Measurements from ENCODE around the gene TRAF3IP1. TPM values are rescaled to one million over a fixed set of nuclear protein-coding genes. Genes with fewer than 3 reads are reported as not detected.
A peak's percentile ranks its signal among the peaks of the same experiment; 100 is the strongest.
"Not testable (repeated sequence)": the region's sequence is repeated elsewhere in the genome, so short reads cannot be mapped to it uniquely, and the experiment has no call there.

Gene TRAF3IP1, protein sequence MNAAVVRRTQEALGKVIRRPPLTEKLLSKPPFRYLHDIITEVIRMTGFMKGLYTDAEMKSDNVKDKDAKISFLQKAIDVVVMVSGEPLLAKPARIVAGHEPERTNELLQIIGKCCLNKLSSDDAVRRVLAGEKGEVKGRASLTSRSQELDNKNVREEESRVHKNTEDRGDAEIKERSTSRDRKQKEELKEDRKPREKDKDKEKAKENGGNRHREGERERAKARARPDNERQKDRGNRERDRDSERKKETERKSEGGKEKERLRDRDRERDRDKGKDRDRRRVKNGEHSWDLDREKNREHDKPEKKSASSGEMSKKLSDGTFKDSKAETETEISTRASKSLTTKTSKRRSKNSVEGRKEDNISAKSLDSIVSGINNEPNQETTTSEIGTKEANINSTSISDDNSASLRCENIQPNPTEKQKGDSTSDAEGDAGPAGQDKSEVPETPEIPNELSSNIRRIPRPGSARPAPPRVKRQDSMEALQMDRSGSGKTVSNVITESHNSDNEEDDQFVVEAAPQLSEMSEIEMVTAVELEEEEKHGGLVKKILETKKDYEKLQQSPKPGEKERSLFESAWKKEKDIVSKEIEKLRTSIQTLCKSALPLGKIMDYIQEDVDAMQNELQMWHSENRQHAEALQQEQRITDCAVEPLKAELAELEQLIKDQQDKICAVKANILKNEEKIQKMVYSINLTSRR
- 10 to 100 TPM; 13.3 to 37.5 (median 16.3) TPM for total RNA-seq
- long read RNA-seq, donor 1, partial matches to known transcripts: 6 of 41 reads
- long read RNA-seq, donor 1, other reads (novel, unspliced or antisense): 35 of 41 reads
- long read RNA-seq, donor 2, partial matches to known transcripts: 0 of 2 reads
- long read RNA-seq, donor 2, other reads (novel, unspliced or antisense): 2 of 2 reads

DNA sequence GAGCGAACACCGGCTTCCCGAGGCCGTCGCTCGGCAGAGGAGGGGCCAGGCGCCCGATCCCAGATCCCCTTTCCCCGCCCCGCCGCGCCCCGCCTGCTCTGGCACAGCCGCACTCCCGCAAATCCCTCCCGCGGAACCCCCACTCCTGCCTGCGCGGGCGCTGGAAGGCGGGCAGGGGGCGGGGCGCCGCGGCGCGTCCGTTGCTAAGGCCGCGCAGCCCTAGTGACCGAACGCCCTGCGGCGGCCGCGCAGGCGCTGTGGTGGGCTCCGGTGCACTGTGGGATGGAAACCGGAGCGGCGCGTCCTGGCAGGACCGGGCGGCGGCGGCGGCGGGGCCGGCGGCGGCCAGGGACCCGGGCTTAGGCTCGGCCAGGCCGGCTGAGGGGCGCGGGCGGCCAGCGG is at the start of gene TRAF3IP1:
Gene TRAF3IP1 (plus strand): TSS at position 273 of the 402 bp plus-strand sequence. CDS start 145 bp downstream, outside the sequence.
- Histone ChIP-seq H3K4me3 (peak within 1 kb of the TSS; percentile 54), H3K4me1 (ENCODE audit: low read depth) (peaks cover 8% of the 10 kb centered on the region), H3K36me3 (ENCODE audit: low read depth) (no peaks in the 10 kb centered on the region), H3K9me3 (no peaks in the 10 kb centered on the region)
- DNase-seq: peak; percentile 93 to 97 (median 95)
- TF ChIP-seq, protein P1, sequence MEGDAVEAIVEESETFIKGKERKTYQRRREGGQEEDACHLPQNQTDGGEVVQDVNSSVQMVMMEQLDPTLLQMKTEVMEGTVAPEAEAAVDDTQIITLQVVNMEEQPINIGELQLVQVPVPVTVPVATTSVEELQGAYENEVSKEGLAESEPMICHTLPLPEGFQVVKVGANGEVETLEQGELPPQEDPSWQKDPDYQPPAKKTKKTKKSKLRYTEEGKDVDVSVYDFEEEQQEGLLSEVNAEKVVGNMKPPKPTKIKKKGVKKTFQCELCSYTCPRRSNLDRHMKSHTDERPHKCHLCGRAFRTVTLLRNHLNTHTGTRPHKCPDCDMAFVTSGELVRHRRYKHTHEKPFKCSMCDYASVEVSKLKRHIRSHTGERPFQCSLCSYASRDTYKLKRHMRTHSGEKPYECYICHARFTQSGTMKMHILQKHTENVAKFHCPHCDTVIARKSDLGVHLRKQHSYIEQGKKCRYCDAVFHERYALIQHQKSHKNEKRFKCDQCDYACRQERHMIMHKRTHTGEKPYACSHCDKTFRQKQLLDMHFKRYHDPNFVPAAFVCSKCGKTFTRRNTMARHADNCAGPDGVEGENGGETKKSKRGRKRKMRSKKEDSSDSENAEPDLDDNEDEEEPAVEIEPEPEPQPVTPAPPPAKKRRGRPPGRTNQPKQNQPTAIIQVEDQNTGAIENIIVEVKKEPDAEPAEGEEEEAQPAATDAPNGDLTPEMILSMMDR (IDR thresholded peaks at IDR 0.05): no peak
- peak; percentile 98 for ATAC-seq
- intact Hi-C loops (cut with DNase I, micrococcal nuclease): no loop called here

DNA sequence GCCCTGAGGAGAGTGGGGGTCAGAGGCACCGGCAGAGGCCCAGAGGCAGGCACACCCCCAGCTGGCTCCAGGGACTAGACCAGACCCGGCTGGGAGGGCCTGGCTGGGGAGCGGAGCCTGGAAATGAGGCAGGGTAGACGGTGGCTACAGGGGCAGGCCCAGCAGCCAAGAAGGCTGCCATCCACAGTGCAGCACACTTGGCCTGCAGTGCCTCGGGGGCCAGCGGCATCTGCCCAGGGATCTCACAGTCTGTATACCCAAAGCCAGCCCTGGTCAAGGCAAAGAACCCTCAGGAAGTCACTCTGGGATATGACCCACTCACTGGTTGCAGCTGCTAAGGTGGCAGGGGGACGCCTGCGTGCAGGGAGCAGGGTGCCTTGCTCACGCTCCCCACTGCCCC is 49.7 kb upstream of the TRAF3IP1 start:
- DNase-seq: peak in 2 of 3 donors; percentile 19 to 44
- H3K36me3 ChIP-seq (ENCODE audit: low read depth): peaks cover 9% of the 10 kb centered on the region
- H3K9me3 ChIP-seq: no peaks in the 10 kb centered on the region
- ATAC-seq: no peak
- intact Hi-C loops (cut with DNase I, micrococcal nuclease): no loop called here
- TF ChIP-seq, protein P1 (IDR thresholded peaks at IDR 0.05): no peak
- no peak overlapping the region for H3K4me3 ChIP-seq
- peaks cover 17% of the 10 kb centered on the region for H3K4me1 ChIP-seq (ENCODE audit: low read depth)

DNA sequence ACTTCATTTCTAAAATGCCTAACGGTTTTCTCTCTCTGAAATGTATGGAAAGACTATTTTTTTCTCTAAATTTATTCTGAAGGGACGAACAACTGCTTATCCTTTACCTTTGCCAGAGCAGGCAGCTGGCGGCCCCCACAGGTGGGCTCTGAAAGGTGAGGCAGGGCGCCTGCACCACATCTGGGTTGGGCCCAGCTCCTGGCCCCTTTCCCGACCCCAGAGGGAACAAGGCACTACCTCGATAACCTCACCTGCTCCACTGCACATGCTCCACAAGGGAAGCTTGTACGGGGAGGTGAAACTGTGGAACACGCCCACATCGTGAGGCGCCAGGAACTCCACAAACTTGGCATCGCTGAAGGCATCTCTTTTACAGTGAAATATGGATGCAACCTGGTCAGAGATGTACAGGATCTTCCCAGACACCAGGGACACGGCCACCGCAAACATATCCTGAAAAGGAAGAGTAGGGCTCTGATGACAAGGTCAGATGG is 49.2 kb upstream of the TRAF3IP1 start:
- Histone ChIP-seq H3K4me1 (ENCODE audit: low read depth) (peaks cover 17% of the 10 kb centered on the region), H3K36me3 (ENCODE audit: low read depth) (peaks cover 9% of the 10 kb centered on the region), H3K9me3 (no peaks in the 10 kb centered on the region), H3K4me3 (no peak overlapping the region)
- intact Hi-C loops (cut with DNase I, micrococcal nuclease): no loop called here
- ATAC-seq: no peak
- DNase-seq: peak in 2 of 3 donors; percentile 22 to 40
- TF ChIP-seq, protein P1 (IDR thresholded peaks at IDR 0.05): no peak

DNA sequence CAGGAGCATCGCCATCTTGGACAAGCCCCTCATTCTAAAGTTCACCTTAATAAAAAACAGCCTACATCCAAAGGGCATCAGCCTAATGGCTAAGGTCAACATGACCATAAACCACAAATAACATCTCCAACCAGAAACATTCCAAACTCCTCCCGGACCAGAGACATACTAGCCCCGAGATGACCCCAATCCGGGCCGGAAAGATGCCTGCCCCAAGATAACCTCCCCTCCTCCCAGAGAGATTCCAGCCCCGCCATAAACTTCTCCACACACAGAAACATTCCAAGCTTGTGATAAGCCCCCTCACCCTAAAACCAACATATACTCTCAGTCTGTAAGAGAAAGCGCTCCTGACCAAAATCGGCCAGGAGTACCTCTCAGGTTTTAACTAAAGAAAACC is 48.6 kb upstream of the TRAF3IP1 start:
- ATAC-seq; intact Hi-C loops (cut with DNase I, micrococcal nuclease); H3K36me3 ChIP-seq (ENCODE audit: low read depth); H3K9me3 ChIP-seq; H3K4me3 ChIP-seq: not testable (repeated sequence)
- peak in 1 of 3 donors; percentile 12 for DNase-seq
- peaks cover 17% of the 10 kb centered on the region for H3K4me1 ChIP-seq (ENCODE audit: low read depth)

DNA sequence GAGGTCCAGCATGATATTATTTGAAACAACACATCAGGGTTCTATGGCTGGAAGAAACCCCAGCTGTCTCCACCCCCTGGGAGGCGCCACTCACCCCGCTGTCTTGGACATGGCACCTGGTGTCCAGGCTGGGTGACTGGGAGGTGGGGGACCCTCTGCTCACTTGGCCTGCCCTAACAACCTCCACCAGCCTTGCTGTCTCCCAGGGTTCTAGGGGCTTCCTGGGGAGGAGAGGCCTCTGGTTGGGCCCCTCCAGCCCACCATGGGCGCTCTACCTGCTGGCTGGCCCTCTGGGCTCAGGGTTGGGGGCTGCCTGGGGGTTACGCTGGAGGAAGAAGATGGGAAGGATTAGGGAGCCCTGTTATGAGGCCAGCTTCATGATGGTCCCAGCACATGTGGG is 48.2 kb upstream of the TRAF3IP1 start:
- Histone ChIP-seq H3K36me3 (ENCODE audit: low read depth) (peaks cover 9% of the 10 kb centered on the region), H3K4me3 (no peak overlapping the region), H3K4me1 (ENCODE audit: low read depth) (peaks cover 17% of the 10 kb centered on the region), H3K9me3 (no peaks in the 10 kb centered on the region)
- DNase-seq (peak in 2 of 3 donors; percentile 24 to 44), ATAC-seq (no peak)
- TF ChIP-seq, protein P1 (IDR thresholded peaks at IDR 0.05): no peak
- intact Hi-C loops (cut with DNase I, micrococcal nuclease): no loop called here

DNA sequence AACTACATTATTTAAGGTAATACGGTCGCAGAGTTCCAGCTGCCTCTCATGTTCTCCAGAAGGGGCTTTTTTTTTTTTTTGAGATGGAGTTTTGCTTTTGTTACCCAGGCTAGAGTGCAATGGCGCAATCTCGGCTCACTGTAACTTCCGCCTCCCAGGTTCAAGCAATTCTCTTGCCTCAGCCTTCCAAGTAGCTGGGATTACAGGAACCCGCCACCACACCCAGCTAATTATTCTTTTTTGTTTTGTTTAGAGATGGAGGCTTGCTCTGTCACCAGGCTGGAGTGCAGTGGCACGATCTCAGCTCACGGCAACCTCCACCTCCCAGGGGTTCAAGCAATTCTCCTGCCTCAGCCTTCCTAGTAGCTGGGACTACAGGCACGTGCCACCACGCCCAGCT is 46.9 kb upstream of the TRAF3IP1 start:
- ATAC-seq: peak; percentile 80
- peak; percentile 57 to 73 (median 63) for DNase-seq
- H3K9me3 ChIP-seq; intact Hi-C loops (cut with DNase I, micrococcal nuclease); H3K36me3 ChIP-seq (ENCODE audit: low read depth); H3K4me3 ChIP-seq: not testable (repeated sequence)
- peaks cover 17% of the 10 kb centered on the region for H3K4me1 ChIP-seq (ENCODE audit: low read depth)
